AG09319 (cell line): ENCODE results near the gene TBC1D22A.

Source experiments
- DNase-seq: peaks from one replicate; pipeline ENCODE4 v3.0.0-alpha.2; 2010; ENCODE audit warnings: low read depth; ENCODE audit errors: extremely low read depth
- TF ChIP-seq, protein P1 (sequence below): IDR thresholded peaks from 2 replicates; pipeline ENCODE4 v1.5.1; 2011; ENCODE audit warnings: low read depth, mild to moderate bottlenecking, inconsistent platforms, low read length, moderate library complexity

TBC1D22A gene

DNA sequence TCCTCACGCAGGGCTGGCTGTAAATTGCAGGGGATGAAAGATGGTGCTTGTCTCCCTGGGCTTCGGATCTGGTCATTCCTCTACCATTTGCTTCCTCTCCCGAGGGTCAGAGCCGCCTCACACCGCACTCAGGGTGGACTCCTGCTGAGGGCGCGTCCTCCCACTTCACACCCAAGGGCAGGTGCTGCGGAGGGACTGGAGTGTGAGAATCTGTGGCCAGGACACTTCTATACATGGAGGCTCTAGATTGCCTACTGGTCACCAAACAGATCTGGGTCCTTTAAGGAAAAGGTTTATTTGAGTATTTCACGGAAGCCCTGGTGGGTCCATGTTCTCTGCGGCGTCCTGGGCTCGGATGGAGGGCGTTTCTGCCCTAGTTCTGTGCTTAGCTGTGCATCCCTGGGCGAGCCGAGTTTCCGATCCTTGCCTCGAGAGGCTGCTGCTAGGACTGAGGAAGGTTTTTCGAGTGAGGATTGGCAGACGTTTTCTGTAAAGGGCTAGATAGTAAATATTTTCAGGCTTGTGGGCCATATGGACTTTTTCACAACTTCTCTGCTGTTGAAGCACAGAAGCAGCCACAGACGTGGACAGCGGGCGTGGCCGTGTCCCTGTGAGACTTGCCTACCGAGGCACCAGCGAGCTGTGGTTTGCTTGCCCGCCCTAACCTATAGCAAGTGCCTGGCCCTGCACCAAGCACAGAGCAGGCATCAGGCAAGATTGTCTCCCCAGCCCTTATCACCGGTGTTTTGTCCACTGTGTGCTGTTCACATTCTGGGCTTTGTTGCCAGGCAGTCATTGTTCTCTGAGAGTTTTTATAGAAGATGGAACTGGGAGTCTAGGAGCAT is 279.0 kb downstream of the TBC1D22A start:
- TF ChIP-seq, protein P1, sequence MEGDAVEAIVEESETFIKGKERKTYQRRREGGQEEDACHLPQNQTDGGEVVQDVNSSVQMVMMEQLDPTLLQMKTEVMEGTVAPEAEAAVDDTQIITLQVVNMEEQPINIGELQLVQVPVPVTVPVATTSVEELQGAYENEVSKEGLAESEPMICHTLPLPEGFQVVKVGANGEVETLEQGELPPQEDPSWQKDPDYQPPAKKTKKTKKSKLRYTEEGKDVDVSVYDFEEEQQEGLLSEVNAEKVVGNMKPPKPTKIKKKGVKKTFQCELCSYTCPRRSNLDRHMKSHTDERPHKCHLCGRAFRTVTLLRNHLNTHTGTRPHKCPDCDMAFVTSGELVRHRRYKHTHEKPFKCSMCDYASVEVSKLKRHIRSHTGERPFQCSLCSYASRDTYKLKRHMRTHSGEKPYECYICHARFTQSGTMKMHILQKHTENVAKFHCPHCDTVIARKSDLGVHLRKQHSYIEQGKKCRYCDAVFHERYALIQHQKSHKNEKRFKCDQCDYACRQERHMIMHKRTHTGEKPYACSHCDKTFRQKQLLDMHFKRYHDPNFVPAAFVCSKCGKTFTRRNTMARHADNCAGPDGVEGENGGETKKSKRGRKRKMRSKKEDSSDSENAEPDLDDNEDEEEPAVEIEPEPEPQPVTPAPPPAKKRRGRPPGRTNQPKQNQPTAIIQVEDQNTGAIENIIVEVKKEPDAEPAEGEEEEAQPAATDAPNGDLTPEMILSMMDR: no peak
- DNase-seq: no peak

DNA sequence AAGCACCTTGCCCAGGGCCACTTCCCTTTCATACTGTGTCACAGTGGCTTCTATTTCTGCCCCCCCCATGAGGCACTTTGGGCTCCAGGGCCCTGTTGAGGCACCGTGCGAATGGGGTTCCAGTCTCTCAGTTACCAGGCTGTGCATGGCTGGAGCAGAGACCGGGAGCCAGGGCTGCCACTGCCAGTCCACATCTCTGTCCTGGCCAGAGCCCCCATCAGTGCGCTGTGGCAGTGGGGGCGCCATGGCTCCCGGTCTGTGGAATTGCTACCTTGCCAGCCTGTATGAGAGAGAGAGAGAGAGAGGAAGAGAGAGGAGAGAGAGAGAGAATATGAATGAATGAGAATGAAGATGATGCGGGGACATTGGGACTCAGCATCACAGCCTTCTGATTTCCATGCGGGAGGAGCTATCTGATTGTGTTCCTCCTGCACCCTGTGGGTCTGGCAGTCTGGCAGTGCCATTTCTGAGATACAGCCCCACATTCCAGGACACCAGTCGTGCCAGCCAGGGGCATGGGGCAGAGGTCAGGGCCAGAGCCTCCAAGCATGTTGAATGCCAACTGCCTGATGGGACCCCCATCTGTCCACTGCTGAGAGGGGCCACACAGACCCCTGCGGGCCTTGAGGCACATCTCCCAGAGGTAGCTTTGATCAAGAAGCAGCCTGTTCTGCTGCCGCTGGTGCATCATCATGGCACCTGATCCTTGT is 279.8 kb downstream of the TBC1D22A start:
- DNase-seq: no peak
- TF ChIP-seq, protein P1: no peak

- TF ChIP-seq, protein P1: no peak
- DNase-seq: no peak
Measured at GRCh38 chr22:47042861-47043496, 280.5 kb downstream of the TBC1D22A start.

DNA sequence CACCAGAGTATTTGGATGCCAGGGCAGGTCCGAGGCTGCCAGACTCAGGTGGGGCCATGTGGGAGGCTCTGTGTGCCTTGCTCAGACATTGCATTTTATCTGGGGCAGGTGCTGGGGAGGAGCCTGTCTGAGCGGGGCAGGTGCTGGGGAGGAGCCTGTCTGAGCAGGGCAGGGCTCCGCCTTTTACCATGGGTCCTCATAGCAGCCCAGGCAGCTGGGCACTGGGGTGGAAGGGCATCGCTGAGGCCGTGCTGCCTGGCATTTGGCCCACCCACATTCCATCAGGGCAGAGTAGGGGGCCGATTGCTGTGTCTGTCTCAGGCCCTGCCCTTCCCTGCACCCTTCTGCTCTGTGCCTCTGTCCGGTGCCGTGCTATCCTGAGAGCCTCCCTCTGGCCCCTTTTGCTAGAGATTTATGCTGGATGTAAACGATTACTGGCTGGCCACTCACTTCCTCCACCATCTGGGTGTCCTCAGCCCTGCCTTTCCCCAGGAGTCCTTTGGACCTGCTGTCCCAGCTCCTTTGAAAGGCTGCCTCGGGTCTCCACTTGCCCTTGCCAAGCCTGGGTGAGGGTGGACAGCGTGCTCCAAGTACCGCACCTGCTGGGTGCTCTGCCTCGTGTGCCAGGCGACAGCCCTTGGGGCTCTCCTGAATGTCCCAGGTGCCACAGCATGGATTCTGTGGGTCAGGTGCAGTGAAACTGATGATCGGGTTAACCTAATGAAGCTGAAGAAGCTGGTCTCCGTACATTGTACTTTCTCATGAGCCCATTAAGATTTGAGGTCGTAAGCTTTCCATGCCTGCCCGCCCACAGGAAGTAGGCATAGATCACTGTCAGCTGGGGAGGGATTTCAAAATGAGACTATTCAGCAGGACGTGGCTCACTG is 281.6 kb downstream of the TBC1D22A start:
- DNase-seq: no peak
- TF ChIP-seq, protein P1: no peak

GRCh38 chr22:47044722-47045535 is 282.5 kb downstream of the TBC1D22A start:
- TF ChIP-seq, protein P1: no peak

DNA sequence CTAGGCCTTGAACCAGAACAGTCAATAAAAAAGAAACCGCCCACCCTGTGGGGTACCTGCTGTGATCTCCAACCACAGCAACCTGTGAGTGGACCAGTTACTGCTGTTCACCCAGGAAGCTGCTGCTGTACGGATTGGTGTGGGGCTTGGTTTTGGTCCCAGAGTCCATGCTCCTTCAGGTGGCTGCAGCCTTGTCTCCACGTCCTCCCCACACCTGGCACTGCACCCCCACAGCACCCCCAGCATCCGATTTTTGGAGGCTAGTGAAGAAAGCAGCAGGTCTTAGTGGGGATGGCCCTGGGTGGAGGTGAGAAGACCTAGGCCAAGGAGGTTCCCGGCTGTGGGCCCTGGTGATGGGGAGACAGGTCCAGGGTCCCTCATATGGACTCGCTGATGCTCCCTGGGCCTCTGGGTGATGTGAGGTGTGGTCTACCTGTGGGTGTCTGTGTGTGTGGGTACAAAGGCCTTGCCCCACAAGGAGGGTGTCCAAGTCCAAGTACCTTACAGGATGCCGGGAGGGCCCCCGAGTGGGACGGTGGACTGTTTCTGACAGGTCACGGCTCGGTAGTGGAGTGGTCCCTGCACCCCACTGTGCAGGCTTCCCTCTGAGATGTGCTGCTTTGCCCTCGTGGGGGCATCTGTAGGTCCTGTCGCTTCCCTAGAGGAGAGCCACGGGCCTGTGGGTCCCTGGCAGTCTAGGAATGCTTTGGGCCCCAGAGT is 283.4 kb downstream of the TBC1D22A start:
- TF ChIP-seq, protein P1: no peak
- DNase-seq: no peak

More at GRCh38 chr22:47044722-47045535, 282.5 kb downstream of the TBC1D22A start:
- no peak for DNase-seq
